MCF 10A (cell line): ENCODE data around the gene DNAJA4. TPM values are rescaled to one million over a fixed set of nuclear protein-coding genes. Genes with fewer than 3 reads are reported as not detected.

Experiments
- BruUV-seq: library from RNA; stranded (reverse); fragments of 400-500 nt; replicated peaks from 2 replicates; lab custom pipeline; 2021; lab: Mats Ljungman, UMichigan
- CTCF ChIA-PET: fragments of 300-600 bp; sonication (Branson Sonifier 250); formaldehyde crosslinking; extraction: SDS; loops from one replicate; lab custom pipeline; 2021; ENCODE audit warnings: antibody characterized with exemption, inconsistent platforms; lab: Yijun Ruan, JAX
- POLR2A ChIA-PET: fragments of 300-600, 350-650 bp; sonication (Branson Sonifier 250); formaldehyde crosslinking; extraction: SDS; loops from one replicate; lab custom pipeline; 2020; ENCODE audit warnings: antibody characterized with exemption, inconsistent platforms; lab: Yijun Ruan, JAX
- DNase-seq: peaks from one replicate; pipeline ENCODE4 v3.0.0-alpha.2; 2018; ENCODE audit not compliant: unreplicated experiment
- H3K27ac Mint-ChIP-seq: one replicate; pipeline ENCODE4 v1.8.0; 2022; ENCODE audit warnings: mild to moderate bottlenecking, low read depth, mixed read lengths; ENCODE audit not compliant: unreplicated experiment
- H3K27me3 Mint-ChIP-seq: one replicate; pipeline ENCODE4 v1.8.0; 2022; ENCODE audit warnings: mixed read lengths; ENCODE audit not compliant: insufficient read depth, unreplicated experiment
- H3K36me3 Mint-ChIP-seq: one replicate; pipeline ENCODE4 v1.8.0; 2022; ENCODE audit warnings: mild to moderate bottlenecking, moderate library complexity, mixed read lengths; ENCODE audit not compliant: insufficient read depth, unreplicated experiment
- H3K4me1 Mint-ChIP-seq: one replicate; pipeline ENCODE4 v1.8.0; 2022; ENCODE audit warnings: mixed read lengths; ENCODE audit not compliant: insufficient read depth, unreplicated experiment
- H3K4me3 Mint-ChIP-seq: one replicate; pipeline ENCODE4 v1.8.0; 2022; ENCODE audit warnings: mild to moderate bottlenecking, moderate library complexity, mixed read lengths; ENCODE audit not compliant: unreplicated experiment
- H3K9me3 Mint-ChIP-seq: one replicate; pipeline ENCODE4 v1.8.0; 2022; ENCODE audit warnings: mixed read lengths; ENCODE audit not compliant: unreplicated experiment
- CTCF ChIP-seq: fragments of 200-600 bp; IDR thresholded peaks from one replicate; pipeline ENCODE4 v1.8.0; 2022; ENCODE audit warnings: antibody characterized with exemption, mild to moderate bottlenecking; ENCODE audit not compliant: unreplicated experiment
- intact Hi-C: fragments of 100-400 bp; cut with micrococcal nuclease; formaldehyde crosslinking; loops from 2 replicates; pipeline ENCODE4 v1.14.1; 2022
- total RNA-seq: library from RNA; stranded (reverse); gene quantifications from 2 replicates; pipeline ENCODE4 v1.2.3, GENCODE V29; 2022

The DNAJA4 gene
- total RNA-seq, 1 experiment from 2014 or later, result not detected

- Mint-ChIP-seq H3K4me3 (no peak overlapping the region), H3K36me3 (no peaks in the 10 kb centered on the region), H3K27me3 (no peaks in the 10 kb centered on the region), H3K4me1 (peaks cover 6% of the 10 kb centered on the region), H3K27ac (no peak overlapping the region), H3K9me3 (no peaks in the 10 kb centered on the region)
- ChIA-PET POLR2A (no interaction called here), CTCF (interaction anchor here (0.6 kb wide), 1 partner anchor 212 kb away, joined by 3 read pairs; no protein-coding TSS in a partner anchor)
- intact Hi-C loops, result no loop called here
- BruUV-seq, result no TSS peak
- TF ChIP-seq CTCF, result no peak
- DNase-seq, result no peak
Observed at GRCh38 chr15:78329625-78330024, 65.3 kb downstream of the DNAJA4 start.

Other genes starting within 250 kb of the DNAJA4 start
- gene TBC1D2B, start 186.9 kb upstream of the DNAJA4 start, total RNA-seq, result 21.2 and 21.6 TPM in 2 replicates
- gene SH2D7, start 172.0 kb upstream of the DNAJA4 start, total RNA-seq, result not detected in 2 replicates
- gene CIB2, start 133.1 kb upstream of the DNAJA4 start, total RNA-seq, result 0.30 and 0.34 TPM in 2 replicates
- 100.0 and 106 TPM in 2 replicates for gene IDH3A, start 115.2 kb upstream of the DNAJA4 start, total RNA-seq
- gene ACSBG1, start 30.0 kb upstream of the DNAJA4 start, total RNA-seq, result not detected in 2 replicates
- 54.3 and 56.2 TPM in 2 replicates for gene SKIC8, start 35.0 kb downstream of the DNAJA4 start, total RNA-seq
- gene CRABP1, start 75.8 kb downstream of the DNAJA4 start, total RNA-seq, result not detected in 2 replicates
- 43.4 and 50.1 TPM in 2 replicates for gene IREB2, start 173.7 kb downstream of the DNAJA4 start, total RNA-seq
- 1.2 and 1.3 TPM in 2 replicates for gene HYKK, start 243.0 kb downstream of the DNAJA4 start, total RNA-seq